HEK293 (cell line): ENCODE data around the gene SERHL2.

ENCODE experiments used
- CTCF ChIA-PET: fragments of 350-600 bp; formaldehyde crosslinking; extraction: SDS; loops from one replicate; lab custom pipeline; 2021; ENCODE audit warnings: antibody characterized with exemption; lab: Yijun Ruan, JAX
- POLR2A ChIA-PET: fragments of 300-600 bp; formaldehyde crosslinking; extraction: SDS; loops from one replicate; lab custom pipeline; 2020; ENCODE audit warnings: antibody characterized with exemption, inconsistent platforms; lab: Yijun Ruan, JAX
- H3K27ac ChIP-seq: fragments of 200-500 bp; sonication (Bioruptor generic); 2 replicates; pipeline ENCODE4 v1.5.1; 2014; ENCODE audit warnings: low read depth, low read length, control low read depth, inconsistent platforms; ENCODE audit errors: extremely low read depth
- H3K36me3 ChIP-seq, 2 experiments: fragments of 200-500 bp in 1 of 2; sonication (Bioruptor generic) in 1 of 2; 1 replicate in 1 of 2; 2 replicates in 1 of 2; pipeline ENCODE4 v1.5.1; 2014 to 2017; ENCODE audit warnings: inconsistent platforms in 2 of 2, low read length in 2 of 2; ENCODE audit not compliant: control insufficient read depth in 2 of 2, insufficient read depth in 1 of 2
- H3K4me1 ChIP-seq: fragments of 200-500 bp; sonication (Bioruptor generic); 2 replicates; pipeline ENCODE4 v1.5.1; 2014; ENCODE audit warnings: mild to moderate bottlenecking, low read length, inconsistent platforms; ENCODE audit not compliant: control insufficient read depth, insufficient read depth
- H3K4me3 ChIP-seq: 2 replicates; pipeline ENCODE4 v1.5.1; 2011; ENCODE audit warnings: low read depth, mild to moderate bottlenecking, control low read depth, low read length, moderate library complexity
- H3K9me3 ChIP-seq: fragments of 200-500 bp; sonication (Bioruptor generic); 2 replicates; pipeline ENCODE4 v1.5.1; 2014; ENCODE audit warnings: low read depth, low read length, inconsistent platforms; ENCODE audit not compliant: control insufficient read depth, insufficient read depth
- GLIS2 ChIP-seq: fragments of 450-650 bp; formaldehyde crosslinking; IDR thresholded peaks from 2 replicates; pipeline ENCODE4 v1.5.1; 2016; ENCODE audit warnings: missing biosample characterization, missing genetic modification characterization
- HOXA7 ChIP-seq: sonication (generic); formaldehyde crosslinking; IDR thresholded peaks from 2 replicates; pipeline ENCODE4 v1.8.1; 2022; ENCODE audit warnings: missing genetic modification reagents, borderline replicate concordance
- MZF1 ChIP-seq: fragments of 450-650 bp; formaldehyde crosslinking; IDR thresholded peaks from 2 replicates; pipeline ENCODE4 v1.5.1; 2017; ENCODE audit warnings: missing biosample characterization, missing genetic modification characterization, borderline replicate concordance
- SP3 ChIP-seq: fragments of 450-650 bp; formaldehyde crosslinking; IDR thresholded peaks from 2 replicates; pipeline ENCODE4 v1.5.1; 2016; ENCODE audit warnings: missing biosample characterization, missing genetic modification characterization
- TCF7L2 ChIP-seq: IDR thresholded peaks from 2 replicates; pipeline ENCODE4 v1.6.1; 2011; ENCODE audit warnings: low read depth, mild to moderate bottlenecking, inconsistent platforms, low read length, moderate library complexity, borderline replicate concordance
- ZBTB1 ChIP-seq: fragments of 450-650 bp; formaldehyde crosslinking; IDR thresholded peaks from 2 replicates; pipeline ENCODE4 v1.5.1; 2016; ENCODE audit warnings: missing biosample characterization, missing genetic modification characterization
- ZBTB48 ChIP-seq: fragments of 450-650 bp; formaldehyde crosslinking; IDR thresholded peaks from 2 replicates; pipeline ENCODE4 v1.5.1; 2016; ENCODE audit warnings: missing biosample characterization, missing genetic modification characterization
- ZEB2 ChIP-seq: fragments of 450-650 bp; formaldehyde crosslinking; IDR thresholded peaks from 2 replicates; pipeline ENCODE4 v1.5.1; 2016; ENCODE audit warnings: missing biosample characterization, missing genetic modification characterization
- ZFP37 ChIP-seq: fragments of 450-650 bp; formaldehyde crosslinking; IDR thresholded peaks from 2 replicates; pipeline ENCODE4 v1.5.1; 2016; ENCODE audit warnings: missing biosample characterization, missing genetic modification characterization
- ZFP41 ChIP-seq: fragments of 450-650 bp; formaldehyde crosslinking; IDR thresholded peaks from 2 replicates; pipeline ENCODE4 v1.5.1; 2016; ENCODE audit warnings: missing biosample characterization, missing genetic modification characterization, borderline replicate concordance
- ZNF112 ChIP-seq: fragments of 450-650 bp; formaldehyde crosslinking; IDR thresholded peaks from 2 replicates; pipeline ENCODE4 v1.5.0; 2017; ENCODE audit warnings: missing biosample characterization, missing genetic modification characterization
- ZNF114 ChIP-seq: fragments of 450-650 bp; formaldehyde crosslinking; IDR thresholded peaks from 2 replicates; pipeline ENCODE4 v1.5.0; 2017; ENCODE audit warnings: missing biosample characterization, missing genetic modification characterization
- ZNF248 ChIP-seq: fragments of 450-650 bp; formaldehyde crosslinking; IDR thresholded peaks from 2 replicates; pipeline ENCODE4 v1.5.1; 2017; ENCODE audit warnings: missing biosample characterization, missing genetic modification characterization
- TF ChIP-seq, protein P1 (sequence below): fragments of 450-650 bp; formaldehyde crosslinking; IDR thresholded peaks from 2 replicates; pipeline ENCODE4 v1.5.1; 2016; ENCODE audit warnings: missing biosample characterization, missing genetic modification characterization
- TF ChIP-seq, protein P2 (sequence below): fragments of 450-650 bp; formaldehyde crosslinking; IDR thresholded peaks from 2 replicates; pipeline ENCODE4 v1.5.1; 2016; ENCODE audit warnings: missing biosample characterization, missing genetic modification characterization
- TF ChIP-seq, protein P3 (sequence below): fragments of 450-650 bp; formaldehyde crosslinking; IDR thresholded peaks from 2 replicates; pipeline ENCODE4 v1.5.1; 2016; ENCODE audit warnings: missing biosample characterization, missing genetic modification characterization, low read depth
- TF ChIP-seq, protein P4 (sequence below): fragments of 450-650 bp; formaldehyde crosslinking; IDR thresholded peaks from 2 replicates; pipeline ENCODE4 v1.5.1; 2017; ENCODE audit warnings: missing biosample characterization, missing genetic modification characterization
- TF ChIP-seq, protein P5 (sequence below): fragments of 450-650 bp; formaldehyde crosslinking; IDR thresholded peaks from 2 replicates; pipeline ENCODE4 v1.5.0; 2017; ENCODE audit warnings: missing biosample characterization, missing genetic modification characterization, borderline replicate concordance
- TF ChIP-seq, protein P6 (sequence below): fragments of 450-650 bp; IDR thresholded peaks from 2 replicates; pipeline ENCODE4 v1.5.1; 2018; ENCODE audit warnings: missing biosample characterization, mild to moderate bottlenecking, missing genetic modification characterization

The SERHL2 gene

DNA sequence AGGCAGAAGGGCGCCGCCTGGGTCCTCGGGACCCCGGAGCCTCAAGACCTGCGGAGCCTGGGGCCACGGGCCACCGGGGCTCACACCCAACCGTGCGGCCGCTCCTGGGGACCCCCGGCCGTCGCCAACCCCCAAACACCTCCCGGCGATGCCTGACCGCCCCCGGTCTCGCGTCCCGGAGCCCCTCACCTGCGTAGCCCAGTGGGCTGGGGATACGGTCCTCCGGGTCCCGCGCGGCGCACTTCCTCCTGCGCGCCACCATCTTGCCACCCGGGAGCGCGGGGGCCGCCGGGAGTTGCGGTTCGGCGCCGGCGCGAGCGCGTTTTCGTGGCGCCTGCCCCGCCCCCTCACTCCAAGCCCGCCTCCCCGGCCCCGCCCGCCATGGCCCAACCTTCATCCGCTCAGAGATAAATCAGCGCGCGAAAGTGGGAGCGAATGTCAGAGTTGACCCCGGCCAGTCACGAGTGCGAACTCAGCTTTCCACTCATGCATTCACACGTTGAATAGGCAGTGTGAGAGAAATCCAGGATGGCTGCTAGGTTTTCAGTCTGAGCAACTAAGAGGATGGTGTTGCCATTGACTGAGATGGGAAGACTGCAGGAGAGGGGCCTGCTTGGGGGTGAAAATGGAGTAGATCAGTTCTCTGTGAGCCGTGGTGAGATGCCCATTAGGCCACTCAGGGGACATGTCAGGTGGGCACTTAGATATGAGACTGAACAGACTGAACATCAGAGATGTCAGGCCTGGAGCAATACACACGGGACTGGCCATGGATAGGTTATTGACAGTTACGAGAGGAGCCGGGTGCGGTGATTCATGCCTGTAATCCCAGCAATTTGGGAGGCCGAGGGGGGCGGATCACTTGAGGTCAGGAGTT, 34.0 kb upstream of the SERHL2 start, which contains the start of gene RRP7A (continued):
- TF ChIP-seq, protein P1, sequence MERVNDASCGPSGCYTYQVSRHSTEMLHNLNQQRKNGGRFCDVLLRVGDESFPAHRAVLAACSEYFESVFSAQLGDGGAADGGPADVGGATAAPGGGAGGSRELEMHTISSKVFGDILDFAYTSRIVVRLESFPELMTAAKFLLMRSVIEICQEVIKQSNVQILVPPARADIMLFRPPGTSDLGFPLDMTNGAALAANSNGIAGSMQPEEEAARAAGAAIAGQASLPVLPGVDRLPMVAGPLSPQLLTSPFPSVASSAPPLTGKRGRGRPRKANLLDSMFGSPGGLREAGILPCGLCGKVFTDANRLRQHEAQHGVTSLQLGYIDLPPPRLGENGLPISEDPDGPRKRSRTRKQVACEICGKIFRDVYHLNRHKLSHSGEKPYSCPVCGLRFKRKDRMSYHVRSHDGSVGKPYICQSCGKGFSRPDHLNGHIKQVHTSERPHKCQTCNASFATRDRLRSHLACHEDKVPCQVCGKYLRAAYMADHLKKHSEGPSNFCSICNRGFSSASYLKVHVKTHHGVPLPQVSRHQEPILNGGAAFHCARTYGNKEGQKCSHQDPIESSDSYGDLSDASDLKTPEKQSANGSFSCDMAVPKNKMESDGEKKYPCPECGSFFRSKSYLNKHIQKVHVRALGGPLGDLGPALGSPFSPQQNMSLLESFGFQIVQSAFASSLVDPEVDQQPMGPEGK (tag by site-specific recombination), result 0 out of 2 replicates have a peak, but pooled peaks have one; percentile 17
- TF ChIP-seq ZBTB48, result no peak

DNA sequence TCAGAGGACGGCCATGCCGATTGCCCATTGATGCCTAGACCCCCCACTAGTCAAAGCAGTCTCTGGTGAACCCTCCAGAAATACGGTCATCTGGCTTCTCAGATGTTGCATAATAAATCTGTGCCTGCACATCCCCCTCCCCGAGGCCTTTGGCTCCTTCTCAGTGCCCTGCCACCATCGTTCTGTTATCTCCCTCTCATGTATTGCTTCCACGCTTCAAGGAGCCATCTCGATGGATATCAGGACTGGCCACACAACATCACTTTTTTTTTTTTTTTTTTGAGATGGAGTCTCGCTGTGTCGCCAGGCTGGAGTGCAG, 32.6 kb upstream of the SERHL2 start:
- no peak overlapping the region for H3K27ac ChIP-seq
- POLR2A ChIA-PET, result no interaction called here
- H3K36me3 ChIP-seq, result peaks cover 14 to 17% of the 10 kb centered on the region in 2 experiments; a peak in 2 of 3 replicates
- H3K9me3 ChIP-seq, result no peaks in the 10 kb centered on the region
- CTCF ChIA-PET, result no interaction called here
- H3K4me1 ChIP-seq, result peaks cover 3% of the 10 kb centered on the region; the same call in 1 of the 2 replicates
- TF ChIP-seq, protein P2, sequence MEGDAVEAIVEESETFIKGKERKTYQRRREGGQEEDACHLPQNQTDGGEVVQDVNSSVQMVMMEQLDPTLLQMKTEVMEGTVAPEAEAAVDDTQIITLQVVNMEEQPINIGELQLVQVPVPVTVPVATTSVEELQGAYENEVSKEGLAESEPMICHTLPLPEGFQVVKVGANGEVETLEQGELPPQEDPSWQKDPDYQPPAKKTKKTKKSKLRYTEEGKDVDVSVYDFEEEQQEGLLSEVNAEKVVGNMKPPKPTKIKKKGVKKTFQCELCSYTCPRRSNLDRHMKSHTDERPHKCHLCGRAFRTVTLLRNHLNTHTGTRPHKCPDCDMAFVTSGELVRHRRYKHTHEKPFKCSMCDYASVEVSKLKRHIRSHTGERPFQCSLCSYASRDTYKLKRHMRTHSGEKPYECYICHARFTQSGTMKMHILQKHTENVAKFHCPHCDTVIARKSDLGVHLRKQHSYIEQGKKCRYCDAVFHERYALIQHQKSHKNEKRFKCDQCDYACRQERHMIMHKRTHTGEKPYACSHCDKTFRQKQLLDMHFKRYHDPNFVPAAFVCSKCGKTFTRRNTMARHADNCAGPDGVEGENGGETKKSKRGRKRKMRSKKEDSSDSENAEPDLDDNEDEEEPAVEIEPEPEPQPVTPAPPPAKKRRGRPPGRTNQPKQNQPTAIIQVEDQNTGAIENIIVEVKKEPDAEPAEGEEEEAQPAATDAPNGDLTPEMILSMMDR, result no peak
- TF ChIP-seq, protein P3, sequence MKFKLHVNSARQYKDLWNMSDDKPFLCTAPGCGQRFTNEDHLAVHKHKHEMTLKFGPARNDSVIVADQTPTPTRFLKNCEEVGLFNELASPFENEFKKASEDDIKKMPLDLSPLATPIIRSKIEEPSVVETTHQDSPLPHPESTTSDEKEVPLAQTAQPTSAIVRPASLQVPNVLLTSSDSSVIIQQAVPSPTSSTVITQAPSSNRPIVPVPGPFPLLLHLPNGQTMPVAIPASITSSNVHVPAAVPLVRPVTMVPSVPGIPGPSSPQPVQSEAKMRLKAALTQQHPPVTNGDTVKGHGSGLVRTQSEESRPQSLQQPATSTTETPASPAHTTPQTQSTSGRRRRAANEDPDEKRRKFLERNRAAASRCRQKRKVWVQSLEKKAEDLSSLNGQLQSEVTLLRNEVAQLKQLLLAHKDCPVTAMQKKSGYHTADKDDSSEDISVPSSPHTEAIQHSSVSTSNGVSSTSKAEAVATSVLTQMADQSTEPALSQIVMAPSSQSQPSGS (tag by site-specific recombination), result no peak
- TF ChIP-seq ZBTB1 (tag by site-specific recombination), result no peak
- no peak for TF ChIP-seq ZFP37
- TF ChIP-seq MZF1 (tag by site-specific recombination), result no peak
- H3K4me3 ChIP-seq, result no peak overlapping the region

DNA sequence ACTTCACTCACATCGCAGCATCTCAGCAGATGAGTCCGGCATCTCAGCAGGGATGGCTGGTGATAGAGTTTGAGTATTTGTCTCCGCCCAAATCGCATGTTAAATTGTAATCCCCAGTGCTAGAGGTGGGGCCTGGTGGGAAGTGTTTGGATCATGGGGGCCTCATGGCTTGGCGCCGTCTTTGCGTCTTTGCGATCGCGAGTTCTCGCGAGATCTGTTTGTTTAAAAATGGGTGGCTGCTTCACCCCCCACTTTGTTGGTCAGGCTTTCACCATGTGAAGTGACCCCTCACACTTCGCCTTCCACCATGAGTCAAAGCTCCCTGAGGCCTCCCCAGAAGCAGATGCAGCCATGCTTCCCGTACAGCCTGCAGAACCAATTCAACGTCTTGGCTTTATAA, 31.2 kb upstream of the SERHL2 start:
- Histone ChIP-seq H3K36me3 (peaks cover 1 to 5% of the 10 kb centered on the region in 2 experiments; a peak in 2 of 3 replicates), H3K27ac (no peak overlapping the region), H3K4me1 (peaks cover 3% of the 10 kb centered on the region; the same call in 1 of the 2 replicates), H3K4me3 (no peak overlapping the region), H3K9me3 (no peaks in the 10 kb centered on the region)
- POLR2A ChIA-PET, result interaction anchor here (0.7 kb wide), 1 partner anchor 607 kb away, joined by 3 read pairs; no protein-coding TSS in a partner anchor
- CTCF ChIA-PET, result no interaction called here
- TF ChIP-seq ZNF248 (tag by site-specific recombination) (no peak), SP3 (tag by site-specific recombination) (no peak), GLIS2 (tag by site-specific recombination) (no peak), ZNF112 (no peak), ZNF114 (tag by site-specific recombination) (no peak), HOXA7 (no peak), TCF7L2 (no peak), ZEB2 (tag by site-specific recombination) (no peak), ZFP41 (tag by site-specific recombination) (no peak)
- TF ChIP-seq, protein P4, sequence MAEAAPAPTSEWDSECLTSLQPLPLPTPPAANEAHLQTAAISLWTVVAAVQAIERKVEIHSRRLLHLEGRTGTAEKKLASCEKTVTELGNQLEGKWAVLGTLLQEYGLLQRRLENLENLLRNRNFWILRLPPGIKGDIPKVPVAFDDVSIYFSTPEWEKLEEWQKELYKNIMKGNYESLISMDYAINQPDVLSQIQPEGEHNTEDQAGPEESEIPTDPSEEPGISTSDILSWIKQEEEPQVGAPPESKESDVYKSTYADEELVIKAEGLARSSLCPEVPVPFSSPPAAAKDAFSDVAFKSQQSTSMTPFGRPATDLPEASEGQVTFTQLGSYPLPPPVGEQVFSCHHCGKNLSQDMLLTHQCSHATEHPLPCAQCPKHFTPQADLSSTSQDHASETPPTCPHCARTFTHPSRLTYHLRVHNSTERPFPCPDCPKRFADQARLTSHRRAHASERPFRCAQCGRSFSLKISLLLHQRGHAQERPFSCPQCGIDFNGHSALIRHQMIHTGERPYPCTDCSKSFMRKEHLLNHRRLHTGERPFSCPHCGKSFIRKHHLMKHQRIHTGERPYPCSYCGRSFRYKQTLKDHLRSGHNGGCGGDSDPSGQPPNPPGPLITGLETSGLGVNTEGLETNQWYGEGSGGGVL, result no peak
- TF ChIP-seq, protein P5, sequence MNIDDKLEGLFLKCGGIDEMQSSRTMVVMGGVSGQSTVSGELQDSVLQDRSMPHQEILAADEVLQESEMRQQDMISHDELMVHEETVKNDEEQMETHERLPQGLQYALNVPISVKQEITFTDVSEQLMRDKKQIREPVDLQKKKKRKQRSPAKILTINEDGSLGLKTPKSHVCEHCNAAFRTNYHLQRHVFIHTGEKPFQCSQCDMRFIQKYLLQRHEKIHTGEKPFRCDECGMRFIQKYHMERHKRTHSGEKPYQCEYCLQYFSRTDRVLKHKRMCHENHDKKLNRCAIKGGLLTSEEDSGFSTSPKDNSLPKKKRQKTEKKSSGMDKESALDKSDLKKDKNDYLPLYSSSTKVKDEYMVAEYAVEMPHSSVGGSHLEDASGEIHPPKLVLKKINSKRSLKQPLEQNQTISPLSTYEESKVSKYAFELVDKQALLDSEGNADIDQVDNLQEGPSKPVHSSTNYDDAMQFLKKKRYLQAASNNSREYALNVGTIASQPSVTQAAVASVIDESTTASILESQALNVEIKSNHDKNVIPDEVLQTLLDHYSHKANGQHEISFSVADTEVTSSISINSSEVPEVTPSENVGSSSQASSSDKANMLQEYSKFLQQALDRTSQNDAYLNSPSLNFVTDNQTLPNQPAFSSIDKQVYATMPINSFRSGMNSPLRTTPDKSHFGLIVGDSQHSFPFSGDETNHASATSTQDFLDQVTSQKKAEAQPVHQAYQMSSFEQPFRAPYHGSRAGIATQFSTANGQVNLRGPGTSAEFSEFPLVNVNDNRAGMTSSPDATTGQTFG (tag by site-specific recombination), result no peak
- TF ChIP-seq, protein P6, sequence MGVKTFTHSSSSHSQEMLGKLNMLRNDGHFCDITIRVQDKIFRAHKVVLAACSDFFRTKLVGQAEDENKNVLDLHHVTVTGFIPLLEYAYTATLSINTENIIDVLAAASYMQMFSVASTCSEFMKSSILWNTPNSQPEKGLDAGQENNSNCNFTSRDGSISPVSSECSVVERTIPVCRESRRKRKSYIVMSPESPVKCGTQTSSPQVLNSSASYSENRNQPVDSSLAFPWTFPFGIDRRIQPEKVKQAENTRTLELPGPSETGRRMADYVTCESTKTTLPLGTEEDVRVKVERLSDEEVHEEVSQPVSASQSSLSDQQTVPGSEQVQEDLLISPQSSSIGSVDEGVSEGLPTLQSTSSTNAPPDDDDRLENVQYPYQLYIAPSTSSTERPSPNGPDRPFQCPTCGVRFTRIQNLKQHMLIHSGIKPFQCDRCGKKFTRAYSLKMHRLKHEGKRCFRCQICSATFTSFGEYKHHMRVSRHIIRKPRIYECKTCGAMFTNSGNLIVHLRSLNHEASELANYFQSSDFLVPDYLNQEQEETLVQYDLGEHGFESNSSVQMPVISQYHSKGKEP (tag by site-specific recombination), result no peak
